CD4-positive, alpha-beta T cell (primary cell): ENCODE measurements around the gene ZYG11B. TPM values are rescaled to one million over a fixed set of nuclear protein-coding genes. Genes with fewer than 3 reads are reported as not detected.
A peak's percentile ranks its signal among the peaks of the same experiment; 100 is the strongest.

ENCODE experiments used
- ATAC-seq: fragments of 200-7000 bp; cut with Tn5 transposase; one replicate; pipeline ENCODE4 v1.10.0; 2022; ENCODE audit warnings: mild to moderate bottlenecking; ENCODE audit not compliant: poor library complexity
- CTCF ChIA-PET: fragments of 350-600 bp; sonication (Branson Sonifier 250); formaldehyde crosslinking; loops from one replicate; lab custom pipeline; 2021; ENCODE audit warnings: antibody characterized with exemption, inconsistent platforms; lab: Charles Lee
- POLR2A ChIA-PET: fragments of 350-600 bp; sonication (Branson Sonifier 250); formaldehyde crosslinking; loops from one replicate; lab custom pipeline; 2021; ENCODE audit warnings: antibody characterized with exemption, inconsistent platforms; lab: Charles Lee
- DNase-seq, 14 experiments: peaks; one replicate each; pipeline ENCODE4 v3.0.0-alpha.2; 2013 to 2020; ENCODE audit warnings: mixed read lengths in 2 of 14
- H3K27ac ChIP-seq, 2 donors: one replicate each; pipeline versions ENCODE4 v1.5.1 to v1.7.0; 2013; ENCODE audit warnings: low read length in 2 of 2, low read depth in 1 of 2, mild to moderate bottlenecking in 1 of 2
- H3K27me3 ChIP-seq, 2 experiments: 1 replicate in 1 of 2; 2 replicates in 1 of 2; pipeline versions ENCODE4 v1.6.1 to v1.7.0; 2013; ENCODE audit warnings: low read length in 2 of 2, control low read depth in 1 of 2, mild to moderate bottlenecking in 1 of 2, moderate library complexity in 1 of 2; ENCODE audit not compliant: insufficient read depth in 2 of 2, control insufficient read depth in 1 of 2
- H3K36me3 ChIP-seq: one replicate; pipeline ENCODE4 v1.6.1; 2013; ENCODE audit warnings: low read length, control low read depth; ENCODE audit not compliant: insufficient read depth
- H3K4me1 ChIP-seq: one replicate; pipeline ENCODE4 v1.6.1; 2013; ENCODE audit warnings: low read length, control low read depth; ENCODE audit not compliant: insufficient read depth
- H3K4me3 ChIP-seq: one replicate; pipeline ENCODE4 v1.5.1; 2013; ENCODE audit warnings: mild to moderate bottlenecking, low read length, moderate library complexity
- H3K9me3 ChIP-seq, 2 experiments: 1 replicate in 1 of 2; 2 replicates in 1 of 2; pipeline versions ENCODE4 v1.6.1 to v1.7.0; 2013; ENCODE audit warnings: low read length in 2 of 2, mild to moderate bottlenecking in 2 of 2, control low read depth in 1 of 2, moderate library complexity in 1 of 2; ENCODE audit not compliant: control insufficient read depth in 1 of 2, insufficient read depth in 1 of 2
- H3K27ac Mint-ChIP-seq: one replicate; pipeline ENCODE4 v1.8.0; 2020; ENCODE audit warnings: mixed read lengths
- H3K27me3 Mint-ChIP-seq: one replicate; pipeline ENCODE4 v1.8.0; 2021; ENCODE audit warnings: mixed read lengths
- H3K36me3 Mint-ChIP-seq: one replicate; pipeline ENCODE4 v1.8.0; 2021; ENCODE audit warnings: low read depth, mixed read lengths
- H3K4me1 Mint-ChIP-seq: one replicate; pipeline ENCODE4 v1.8.0; 2021; ENCODE audit warnings: low read depth, mixed read lengths
- H3K4me3 Mint-ChIP-seq: one replicate; pipeline ENCODE4 v1.8.0; 2020; ENCODE audit warnings: mild to moderate bottlenecking, mixed read lengths
- H3K9me3 Mint-ChIP-seq: one replicate; pipeline ENCODE4 v1.8.0; 2020; ENCODE audit warnings: mixed read lengths
- intact Hi-C, 2 experiments: fragments of 100-400 bp; cut with DNase I in 1 of 2; cut with micrococcal nuclease in 1 of 2; formaldehyde crosslinking; loops; one replicate each; pipeline versions ENCODE4 v1.15.1 to v1.9.0; 2023 to 2025; cut with DNase I, micrococcal nuclease
- total RNA-seq, 174 experiments: library from RNA in 2 of 174; stranded (reverse) in 2 of 174; gene quantifications; one replicate each; pipeline ENCODE4 v1.2.3 and lab custom pipeline; 2021 to 2026
- TF ChIP-seq, protein P1 (sequence below): fragments of 200-600 bp; IDR thresholded peaks from one replicate; pipeline ENCODE4 v1.8.0; 2022; ENCODE audit warnings: antibody characterized with exemption, mild to moderate bottlenecking

The ZYG11B gene
- total RNA-seq, 2 experiments from 2014 or later, result 14.1 to 16.1 TPM

DNA sequence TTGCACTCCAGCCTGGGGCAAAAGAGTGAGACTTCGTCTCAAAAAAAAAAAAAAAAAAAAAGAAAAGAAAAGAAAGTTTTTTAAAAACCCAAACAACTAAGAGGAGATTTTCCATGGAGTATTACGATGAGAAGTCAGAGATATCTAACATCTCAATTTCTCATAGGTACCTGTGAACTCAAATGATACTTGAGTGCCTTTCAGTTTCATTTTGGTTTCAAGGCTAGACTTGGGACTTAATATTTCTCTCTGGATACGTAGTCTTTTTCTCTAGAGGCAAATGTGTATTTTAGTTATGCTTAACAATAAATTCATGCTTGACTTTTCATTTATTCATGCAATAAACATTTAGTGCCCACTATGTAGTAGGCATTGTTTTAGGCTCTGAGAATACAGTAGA, 15.0 kb downstream of the ZYG11B start:
- Mint-ChIP-seq H3K4me1 (peaks cover 44% of the 10 kb centered on the region), H3K9me3 (no peaks in the 10 kb centered on the region), H3K27ac (no peak overlapping the region), H3K36me3 (peaks cover 3% of the 10 kb centered on the region), H3K27me3 (no peaks in the 10 kb centered on the region), H3K4me3 (no peak overlapping the region)
- POLR2A ChIA-PET, result no interaction called here
- TF ChIP-seq, protein P1, sequence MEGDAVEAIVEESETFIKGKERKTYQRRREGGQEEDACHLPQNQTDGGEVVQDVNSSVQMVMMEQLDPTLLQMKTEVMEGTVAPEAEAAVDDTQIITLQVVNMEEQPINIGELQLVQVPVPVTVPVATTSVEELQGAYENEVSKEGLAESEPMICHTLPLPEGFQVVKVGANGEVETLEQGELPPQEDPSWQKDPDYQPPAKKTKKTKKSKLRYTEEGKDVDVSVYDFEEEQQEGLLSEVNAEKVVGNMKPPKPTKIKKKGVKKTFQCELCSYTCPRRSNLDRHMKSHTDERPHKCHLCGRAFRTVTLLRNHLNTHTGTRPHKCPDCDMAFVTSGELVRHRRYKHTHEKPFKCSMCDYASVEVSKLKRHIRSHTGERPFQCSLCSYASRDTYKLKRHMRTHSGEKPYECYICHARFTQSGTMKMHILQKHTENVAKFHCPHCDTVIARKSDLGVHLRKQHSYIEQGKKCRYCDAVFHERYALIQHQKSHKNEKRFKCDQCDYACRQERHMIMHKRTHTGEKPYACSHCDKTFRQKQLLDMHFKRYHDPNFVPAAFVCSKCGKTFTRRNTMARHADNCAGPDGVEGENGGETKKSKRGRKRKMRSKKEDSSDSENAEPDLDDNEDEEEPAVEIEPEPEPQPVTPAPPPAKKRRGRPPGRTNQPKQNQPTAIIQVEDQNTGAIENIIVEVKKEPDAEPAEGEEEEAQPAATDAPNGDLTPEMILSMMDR, result no peak
- peaks cover 0 to 5% of the 10 kb centered on the region in 2 experiments for H3K9me3 ChIP-seq
- H3K4me1 ChIP-seq, result peaks cover 2% of the 10 kb centered on the region
- intact Hi-C loops, result no loop called here
- H3K27ac ChIP-seq, result no peak overlapping the region
- ATAC-seq, result no peak
- H3K4me3 ChIP-seq, result no peak overlapping the region
- H3K27me3 ChIP-seq, result no peaks in the 10 kb centered on the region
- H3K36me3 ChIP-seq, result no peaks in the 10 kb centered on the region
- DNase-seq, result peak in 1 of 14 experiments; percentile 5
- CTCF ChIA-PET, result interaction anchor here (1.3 kb wide), 1 partner anchor 18 kb away, joined by 5 read pairs; no protein-coding TSS in a partner anchor

DNA sequence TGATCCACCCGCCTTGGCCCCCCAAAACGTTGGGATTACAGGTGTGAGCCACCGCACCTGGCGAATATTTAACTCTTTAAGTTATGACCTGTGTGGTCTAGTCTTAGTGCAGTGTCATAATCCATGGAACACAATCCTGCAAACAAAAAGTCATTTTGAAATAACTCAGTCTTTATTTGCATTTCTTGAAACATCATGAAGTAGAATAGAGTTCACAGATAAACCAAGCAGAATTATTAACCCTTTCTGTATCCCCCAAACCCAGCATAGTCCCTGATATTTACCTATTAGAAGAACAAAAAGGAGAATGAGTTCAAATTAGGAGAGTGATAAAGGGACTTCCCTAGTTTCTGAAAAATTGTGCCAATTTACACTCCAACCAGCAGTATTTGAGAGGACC, 19.9 kb downstream of the ZYG11B start:
- no peaks in the 10 kb centered on the region for H3K4me1 ChIP-seq
- no peaks in the 10 kb centered on the region for H3K36me3 ChIP-seq
- ChIA-PET CTCF (interaction anchor here (0.8 kb wide), 1 partner anchor 31 kb away, joined by 3 read pairs; no protein-coding TSS in a partner anchor), POLR2A (no interaction called here)
- Mint-ChIP-seq H3K27me3 (no peaks in the 10 kb centered on the region), H3K4me1 (peaks cover 43% of the 10 kb centered on the region), H3K36me3 (peaks cover 3% of the 10 kb centered on the region), H3K9me3 (no peaks in the 10 kb centered on the region), H3K27ac (no peak overlapping the region), H3K4me3 (no peak overlapping the region)
- ATAC-seq (no peak), DNase-seq (no peak)
- no peak overlapping the region for H3K4me3 ChIP-seq
- TF ChIP-seq, protein P1, result no peak
- no peak overlapping the region for H3K27ac ChIP-seq
- peaks cover 0 to 5% of the 10 kb centered on the region in 2 experiments for H3K9me3 ChIP-seq
- intact Hi-C loops, result loop anchor here (5.0 kb wide), 2 partner anchors 44 to 849 kb away; no protein-coding TSS in a partner anchor
- H3K27me3 ChIP-seq, result no peaks in the 10 kb centered on the region

DNA sequence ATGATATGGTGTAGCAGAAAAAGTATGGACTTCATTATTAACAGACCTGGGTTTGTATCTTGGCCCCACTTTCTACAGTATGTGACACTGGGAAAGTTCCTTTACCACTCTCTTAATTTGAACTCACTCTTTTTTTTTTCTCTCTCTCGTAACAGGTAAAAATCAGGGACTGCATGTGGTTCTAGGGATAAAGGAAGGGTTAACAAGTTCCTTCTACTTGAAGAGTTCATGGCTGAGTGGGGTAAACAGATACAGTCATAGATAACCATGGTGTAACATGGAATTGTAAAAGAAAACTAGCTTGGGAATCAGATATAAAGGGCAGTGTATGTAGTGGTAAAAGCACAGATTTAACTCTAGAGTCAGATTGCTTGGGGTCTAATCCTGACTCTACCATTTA, 21.2 kb downstream of the ZYG11B start:
- H3K36me3 ChIP-seq, result no peaks in the 10 kb centered on the region
- ChIA-PET CTCF (interaction anchor here (0.7 to 1.3 kb wide), 2 partner anchors 11 to 1427 kb away, joined by 3 read pairs; no protein-coding TSS in a partner anchor), POLR2A (interaction anchor here (0.7 kb wide), 1 partner anchor 597 kb away, joined by 3 read pairs; no protein-coding TSS in a partner anchor)
- peaks cover 0 to 2% of the 10 kb centered on the region in 2 experiments for H3K9me3 ChIP-seq
- no peaks in the 10 kb centered on the region for H3K4me1 ChIP-seq
- intact Hi-C loops, result loop anchor here (5.0 kb wide), 2 partner anchors 45 to 850 kb away; no protein-coding TSS in a partner anchor
- no peaks in the 10 kb centered on the region for H3K27me3 Mint-ChIP-seq
- H3K36me3 Mint-ChIP-seq, result no peaks in the 10 kb centered on the region
- no peaks in the 10 kb centered on the region for H3K27me3 ChIP-seq
- peaks cover 44% of the 10 kb centered on the region for H3K4me1 Mint-ChIP-seq
- DNase-seq (no peak), ATAC-seq (no peak)
- TF ChIP-seq, protein P1, result no peak
- no peak overlapping the region for H3K27ac Mint-ChIP-seq
- H3K4me3 Mint-ChIP-seq, result no peak overlapping the region
- no peak overlapping the region for H3K4me3 ChIP-seq
- H3K9me3 Mint-ChIP-seq, result no peaks in the 10 kb centered on the region
- H3K27ac ChIP-seq, result no peak overlapping the region
